Hypothalamus (tissue), 51 donors: ENCODE data around the gene ZBTB38.

Source experiments
- DNase-seq, 51 donors: peaks; one replicate each; lab custom pipeline; 2025; lab: John Stamatoyannopoulos, UW

Gene ZBTB38

GRCh38 chr3:141360888-141361598, 7.3 kb upstream of the ZBTB38 start:
- DNase-seq, result peak in 2 of 51 donors; percentile 31 to 58

- DNase-seq, result no peak
Measured at GRCh38 chr3:141362736-141363135, 5.6 kb upstream of the ZBTB38 start.

- no peak for DNase-seq
Measured at GRCh38 chr3:141365201-141365600, 3.1 kb upstream of the ZBTB38 start.

GRCh38 chr3:141366285-141367037, 1.8 kb upstream of the ZBTB38 start:
- no peak for DNase-seq

GRCh38 chr3:141367038-141367730, 1.1 kb upstream of the ZBTB38 start:
- no peak for DNase-seq

GRCh38 chr3:141368925-141369794, 856 bp downstream of the ZBTB38 start:
- DNase-seq, result peak in 2 of 51 donors; percentile 12 to 24

- DNase-seq, result peak in 28 of 51 donors; percentile 6 to 88 (median 42)
Measured at GRCh38 chr3:141370065-141370533, 1.8 kb downstream of the ZBTB38 start.

- DNase-seq, result no peak
Measured at GRCh38 chr3:141371882-141372281, 3.6 kb downstream of the ZBTB38 start.

- no peak for DNase-seq
Measured at GRCh38 chr3:141372656-141373055, 4.4 kb downstream of the ZBTB38 start.

GRCh38 chr3:141373232-141373631, 4.9 kb downstream of the ZBTB38 start:
- no peak for DNase-seq

- DNase-seq, result no peak
Measured at GRCh38 chr3:141373768-141374526, 5.6 kb downstream of the ZBTB38 start.

GRCh38 chr3:141375381-141376301, 7.3 kb downstream of the ZBTB38 start:
- no peak for DNase-seq

- DNase-seq, result no peak
Measured at GRCh38 chr3:141377377-141377776, 9.1 kb downstream of the ZBTB38 start.

GRCh38 chr3:141378556-141378955, 10.3 kb downstream of the ZBTB38 start:
- no peak for DNase-seq

- DNase-seq, result no peak
Measured at GRCh38 chr3:141379250-141379966, 11.1 kb downstream of the ZBTB38 start.

GRCh38 chr3:141380279-141380678, 12.0 kb downstream of the ZBTB38 start:
- DNase-seq, result no peak

- DNase-seq, result no peak
Measured at GRCh38 chr3:141380987-141381386, 12.7 kb downstream of the ZBTB38 start.

GRCh38 chr3:141382571-141382970, 14.3 kb downstream of the ZBTB38 start:
- DNase-seq, result no peak
